GM18498 (cell line): Measurements from ENCODE around the gene UAP1.
"Not testable (repeated sequence)": the region's sequence is repeated elsewhere in the genome, so short reads cannot be mapped to it uniquely, and the experiment has no call there.

Source experiments
- ATAC-seq: cut with Tn5 transposase; IDR thresholded peaks from one replicate; pipeline ENCODE4 v1.9.1; 2021; ENCODE audit warnings: mild to moderate bottlenecking, moderate library complexity; ENCODE audit not compliant: unreplicated experiment

The UAP1 gene

DNA sequence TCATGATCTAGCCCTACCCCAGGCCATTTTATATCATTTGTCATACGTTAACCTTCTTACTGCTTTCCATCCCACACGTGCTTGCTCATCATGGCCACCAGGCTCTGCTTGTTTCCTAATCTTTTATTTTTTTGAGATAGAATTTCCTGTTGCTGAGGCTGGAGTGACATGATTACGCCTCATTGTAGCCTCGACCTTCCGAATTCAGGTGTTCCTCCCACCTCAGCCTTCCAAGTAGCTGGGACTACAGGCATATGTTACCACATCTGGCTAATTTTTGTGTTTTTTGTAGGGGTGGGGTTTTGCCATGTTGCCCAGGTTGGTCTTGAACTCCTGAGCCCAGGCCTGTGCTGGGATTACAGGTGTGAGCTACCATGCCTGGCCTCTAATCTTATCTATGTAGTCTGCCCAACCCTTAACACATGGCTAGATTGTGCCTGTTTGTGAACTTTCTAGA, 3.3 kb downstream of the UAP1 start:
- ATAC-seq = no peak

DNA sequence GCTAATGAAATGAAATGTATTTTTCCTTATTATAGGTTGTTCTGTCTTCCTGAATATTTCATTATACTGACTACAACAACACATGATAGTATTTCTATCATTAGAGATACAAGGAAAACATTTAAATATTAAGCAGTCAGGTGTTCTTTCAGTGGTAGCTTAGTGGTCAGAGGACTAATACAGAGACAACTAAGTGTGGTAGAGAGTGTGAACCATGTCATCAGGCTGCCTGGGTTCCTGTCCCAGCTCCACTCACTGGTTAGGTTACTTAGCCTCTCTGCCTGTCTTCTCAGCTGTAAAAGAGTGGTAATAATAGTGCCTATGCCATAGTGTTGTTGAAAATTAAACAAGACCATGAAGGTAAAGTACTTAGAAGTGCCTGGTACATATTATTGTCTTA, 3.9 kb downstream of the UAP1 start:
- no peak for ATAC-seq

DNA sequence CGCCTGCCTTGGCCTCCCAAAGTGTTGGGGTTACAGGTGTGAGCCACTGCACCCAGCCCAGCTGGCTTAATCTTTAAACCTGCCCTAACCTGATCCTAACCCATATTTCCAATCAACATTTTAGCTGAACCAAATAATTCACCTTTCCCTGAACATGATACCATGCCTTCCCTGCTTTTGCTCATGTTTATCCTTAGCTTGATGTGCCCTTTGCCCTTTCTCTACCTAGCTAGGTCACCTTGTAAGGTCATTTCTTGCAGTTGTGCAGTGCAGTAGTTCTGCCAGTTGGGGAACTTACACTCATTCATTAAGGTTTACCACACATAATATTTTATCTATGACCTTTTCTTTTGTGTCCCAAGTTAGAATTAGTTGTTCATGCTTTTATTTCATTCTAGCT, 5.3 kb downstream of the UAP1 start:
- ATAC-seq = no peak

DNA sequence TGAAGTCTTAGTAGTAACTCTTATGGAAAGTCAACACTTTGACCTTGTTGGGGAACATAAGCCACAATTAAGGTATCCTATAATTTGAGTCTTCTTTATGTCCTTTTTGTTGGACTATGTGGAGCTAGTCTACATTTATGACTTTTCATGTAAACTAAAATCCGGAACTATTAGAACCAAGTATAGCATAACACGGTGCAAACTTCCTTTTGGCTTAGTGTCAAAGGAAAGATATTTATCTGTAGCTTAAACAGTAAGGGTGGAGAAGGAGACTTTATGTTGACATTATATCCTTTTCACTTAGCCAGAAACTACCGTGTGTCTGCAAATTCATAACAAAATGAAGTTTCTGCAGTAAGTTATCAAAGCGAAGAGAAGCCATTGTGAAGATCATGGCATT, 7.3 kb downstream of the UAP1 start:
- ATAC-seq = no peak

DNA sequence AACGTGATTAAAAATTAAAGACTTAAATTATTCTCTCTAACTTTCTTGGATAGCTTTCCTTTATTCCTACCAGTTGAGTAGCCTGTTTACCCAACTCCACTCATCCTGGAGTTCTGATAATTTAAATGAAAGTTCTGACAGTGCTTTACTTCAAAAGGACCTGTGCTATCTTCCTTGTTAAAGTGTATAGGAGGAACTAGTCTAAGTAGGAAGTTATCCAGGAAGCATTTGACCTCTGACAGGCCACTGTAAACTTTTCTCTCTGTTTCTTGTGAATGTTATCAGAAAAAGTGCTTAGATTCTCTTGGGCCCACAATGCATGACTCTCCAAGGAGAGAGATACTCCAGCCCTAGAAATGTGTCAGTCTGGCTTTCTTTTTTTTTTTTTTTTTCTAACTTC, 9.2 kb downstream of the UAP1 start:
- ATAC-seq = no peak

DNA sequence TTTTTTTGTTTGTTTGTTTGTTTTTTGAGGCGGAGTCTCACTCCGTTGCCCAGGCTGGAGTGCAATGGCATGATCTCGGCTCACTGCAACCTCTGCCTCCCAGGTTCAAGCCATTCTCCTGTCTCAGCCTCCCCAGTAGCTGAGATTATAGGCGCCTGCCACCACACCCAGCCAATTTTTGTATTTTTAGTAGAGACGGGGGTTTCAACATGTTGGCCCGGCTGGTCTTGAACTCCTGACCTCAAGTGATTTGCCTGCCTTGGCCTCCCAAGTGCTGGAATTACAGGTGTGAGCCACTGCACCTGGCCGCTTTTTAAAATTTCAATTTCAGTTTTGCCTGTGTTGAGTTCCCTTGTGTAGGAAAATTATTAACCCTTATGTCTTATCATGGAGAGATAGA, 9.6 kb downstream of the UAP1 start:
- not testable (repeated sequence) for ATAC-seq

DNA sequence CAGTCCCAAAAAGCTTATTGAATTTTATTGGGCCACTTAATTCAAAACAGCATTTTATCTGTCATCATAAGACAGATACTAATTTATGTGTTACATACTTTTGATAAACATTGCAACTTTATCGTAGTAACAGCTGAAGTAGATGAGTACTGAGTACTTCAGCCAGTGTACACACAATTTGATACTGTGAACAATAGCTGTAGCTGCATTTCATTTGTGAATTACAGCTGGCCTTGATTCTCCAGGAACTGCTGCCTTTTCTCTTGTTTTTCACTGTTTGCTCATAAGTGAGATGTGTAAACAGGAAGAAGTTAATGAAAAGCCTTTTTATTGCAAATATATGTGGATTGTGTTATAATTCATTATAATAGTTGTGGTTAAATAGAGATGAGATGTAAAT, 10.2 kb downstream of the UAP1 start:
- no peak for ATAC-seq

DNA sequence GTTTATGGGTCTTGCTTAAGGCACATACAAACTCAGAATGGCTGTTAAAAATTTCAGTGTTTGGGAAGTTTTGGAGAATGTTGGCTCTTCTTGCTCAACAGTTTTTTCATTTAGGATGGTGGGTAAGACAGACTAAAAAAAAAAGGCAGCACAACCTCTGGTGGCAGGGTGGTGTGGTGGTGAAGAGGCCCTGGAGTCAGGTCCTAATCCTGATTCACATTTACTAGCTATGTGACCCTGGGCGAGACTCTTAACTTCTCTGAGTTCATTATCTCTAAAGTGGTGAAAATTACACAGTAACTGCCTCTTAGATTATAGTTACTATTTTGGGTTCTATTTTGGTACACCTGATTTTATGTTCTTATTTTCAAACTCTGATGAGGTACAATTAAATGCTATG, 11.6 kb downstream of the UAP1 start:
- no peak for ATAC-seq

DNA sequence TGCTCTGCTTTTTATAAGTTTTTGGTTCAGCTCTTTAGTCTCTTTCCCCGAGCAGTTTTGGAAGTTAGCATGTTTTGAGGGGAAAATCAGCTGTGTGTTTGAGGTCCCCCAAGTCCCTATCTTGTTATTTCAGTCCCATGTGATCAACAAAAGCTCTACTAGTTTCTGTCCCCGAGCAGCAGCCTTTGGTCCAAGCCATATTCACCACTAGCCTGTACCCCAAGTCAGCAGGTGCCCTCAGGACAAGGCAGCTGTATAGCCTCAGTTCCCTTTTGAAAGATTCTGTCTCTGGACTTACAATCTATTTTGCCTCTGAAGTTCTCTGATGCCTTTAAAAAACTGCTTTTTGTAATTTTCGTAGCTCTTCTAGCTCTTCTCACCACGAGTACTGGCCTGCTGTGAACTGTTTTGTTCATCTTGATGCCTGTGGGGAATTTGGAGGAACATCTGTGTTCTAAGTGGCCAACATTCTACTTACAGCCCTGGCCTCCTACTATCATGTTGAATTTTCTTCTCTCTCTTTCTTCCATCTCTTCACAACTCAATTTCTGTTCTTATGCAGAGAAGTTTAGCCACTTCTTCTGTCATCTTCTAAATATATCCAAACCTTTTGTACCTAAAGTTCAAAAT, 16.7 kb downstream of the UAP1 start:
- ATAC-seq = no peak

DNA sequence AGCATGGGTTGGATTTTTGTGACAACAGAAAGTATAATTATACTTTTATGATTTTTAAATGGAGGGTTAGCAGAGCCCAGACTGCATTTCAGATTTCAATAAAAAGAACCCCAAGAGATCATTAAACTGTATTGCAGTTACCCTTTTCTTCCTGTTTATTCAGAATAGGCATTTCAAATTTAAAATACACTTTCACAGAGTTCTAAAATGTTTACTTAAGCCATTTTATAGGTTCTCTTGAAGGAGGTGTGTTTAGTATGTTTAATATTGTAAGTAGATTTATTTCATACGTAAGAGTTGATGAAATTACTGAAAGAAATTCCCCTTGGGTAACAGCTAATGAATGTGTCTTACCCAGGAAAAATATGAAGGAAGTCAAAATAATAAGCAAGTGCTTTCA, 17.4 kb downstream of the UAP1 start:
- ATAC-seq = no peak

DNA sequence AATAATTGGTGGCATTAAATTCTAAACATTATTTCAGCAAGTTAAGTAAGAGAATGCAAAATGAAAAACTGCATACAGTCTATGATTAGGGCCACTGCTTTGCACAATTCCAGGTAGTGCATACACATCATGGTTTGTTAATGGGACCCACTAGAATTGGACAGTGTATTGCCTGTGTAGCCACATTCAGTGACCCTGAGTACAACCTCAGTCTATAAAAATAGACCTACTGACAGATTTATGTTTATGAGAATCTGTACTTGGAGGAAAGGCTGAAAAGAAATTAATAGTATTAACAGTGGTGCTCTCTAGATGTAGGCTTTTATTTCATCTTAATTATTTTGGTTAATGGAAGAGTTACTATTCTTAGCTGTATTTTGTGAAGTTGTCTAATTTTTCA, 18.8 kb downstream of the UAP1 start:
- no peak for ATAC-seq

DNA sequence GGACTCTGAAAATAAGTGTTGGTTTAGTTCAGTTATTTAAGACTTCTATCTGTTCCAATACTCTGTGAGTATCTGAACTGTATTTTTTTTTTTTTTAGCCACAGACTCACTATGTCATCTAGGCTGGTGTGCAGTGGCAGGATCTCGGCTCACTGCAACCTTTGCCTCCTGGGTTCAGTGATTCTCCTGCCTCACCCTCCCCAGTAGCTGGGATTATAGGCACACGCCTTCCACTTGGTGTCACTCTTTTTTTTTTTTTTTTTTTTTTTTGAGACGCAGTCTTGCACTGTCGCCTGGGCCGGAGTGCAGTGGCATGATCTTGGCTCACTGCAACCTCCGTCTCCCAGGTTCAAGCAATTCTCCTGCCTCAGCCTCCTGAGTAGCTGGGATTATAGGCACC, 21.4 kb downstream of the UAP1 start:
- not testable (repeated sequence) for ATAC-seq

DNA sequence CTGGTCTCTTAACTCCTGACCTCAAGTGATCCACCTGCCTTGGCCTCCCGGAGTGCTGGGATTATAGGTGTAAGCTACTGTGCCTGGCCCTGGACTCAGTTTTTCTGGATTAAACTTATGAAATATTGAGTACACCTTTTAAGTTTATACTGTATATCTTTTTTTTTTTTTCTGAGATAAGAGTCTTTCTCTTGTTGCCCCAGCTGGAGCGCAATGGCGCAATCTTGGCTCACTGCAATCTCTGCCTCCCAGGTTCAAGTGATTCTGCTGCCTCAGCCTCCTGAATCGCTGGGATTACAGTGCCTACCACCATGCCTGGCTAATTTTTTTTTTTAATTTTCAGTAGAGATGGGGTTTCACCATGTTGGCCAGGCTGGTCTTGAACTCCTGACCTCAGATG, 23.6 kb downstream of the UAP1 start:
- not testable (repeated sequence) for ATAC-seq

DNA sequence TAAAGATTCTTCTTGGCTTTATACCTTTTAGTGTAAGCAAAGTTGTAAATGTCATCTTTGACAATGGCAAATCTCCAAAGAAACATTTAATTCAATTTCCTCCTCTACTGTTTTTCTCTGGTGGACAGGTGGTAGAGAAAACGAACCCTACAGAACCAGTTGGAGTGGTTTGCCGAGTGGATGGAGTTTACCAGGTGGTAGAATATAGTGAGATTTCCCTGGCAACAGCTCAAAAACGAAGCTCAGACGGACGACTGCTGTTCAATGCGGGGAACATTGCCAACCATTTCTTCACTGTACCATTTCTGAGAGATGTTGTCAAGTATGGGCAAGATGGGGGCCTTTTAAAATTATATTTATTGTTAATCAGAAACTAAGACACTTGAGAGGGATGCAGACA, 25.8 kb downstream of the UAP1 start:
- no peak for ATAC-seq

DNA sequence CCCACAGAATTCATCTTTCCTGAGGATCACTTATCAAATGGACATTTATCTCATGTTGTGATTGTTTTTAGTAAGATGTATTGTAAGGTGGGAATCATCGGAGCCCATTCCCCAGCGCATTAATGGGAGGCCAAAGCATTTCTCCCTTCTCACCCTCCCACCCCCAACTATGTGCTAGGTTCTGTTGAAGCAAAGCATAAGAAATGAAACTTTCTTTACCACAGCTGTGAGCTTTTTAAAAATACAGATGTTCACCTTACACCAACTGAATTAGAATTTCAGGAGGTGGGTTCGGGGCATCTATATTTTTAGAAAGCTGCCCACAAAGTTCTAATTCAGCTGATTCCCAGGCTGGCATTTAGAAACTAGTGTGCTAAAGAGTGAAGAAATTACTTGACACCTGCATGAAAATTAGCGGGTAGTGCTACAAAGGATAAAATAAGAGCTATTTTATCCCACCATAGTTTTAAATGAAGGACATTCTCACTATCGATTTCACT, 26.3 kb downstream of the UAP1 start:
- ATAC-seq = no peak

DNA sequence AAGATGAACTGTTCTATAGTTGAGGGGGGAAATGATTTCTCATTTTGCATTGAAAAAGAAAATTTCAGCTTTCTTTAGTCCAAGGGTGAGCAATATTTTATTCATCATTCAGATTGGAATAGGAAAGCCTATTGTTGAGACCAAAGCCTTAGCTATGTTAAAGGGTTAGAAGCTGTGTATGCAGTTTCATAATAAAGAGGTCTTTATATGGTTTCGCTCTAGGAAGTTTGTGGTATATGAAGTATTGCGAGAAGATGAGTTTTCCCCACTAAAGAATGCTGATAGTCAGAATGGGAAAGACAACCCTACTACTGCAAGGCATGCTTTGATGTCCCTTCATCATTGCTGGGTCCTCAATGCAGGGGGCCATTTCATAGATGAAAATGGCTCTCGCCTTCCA, 28.6 kb downstream of the UAP1 start:
- ATAC-seq = no peak

DNA sequence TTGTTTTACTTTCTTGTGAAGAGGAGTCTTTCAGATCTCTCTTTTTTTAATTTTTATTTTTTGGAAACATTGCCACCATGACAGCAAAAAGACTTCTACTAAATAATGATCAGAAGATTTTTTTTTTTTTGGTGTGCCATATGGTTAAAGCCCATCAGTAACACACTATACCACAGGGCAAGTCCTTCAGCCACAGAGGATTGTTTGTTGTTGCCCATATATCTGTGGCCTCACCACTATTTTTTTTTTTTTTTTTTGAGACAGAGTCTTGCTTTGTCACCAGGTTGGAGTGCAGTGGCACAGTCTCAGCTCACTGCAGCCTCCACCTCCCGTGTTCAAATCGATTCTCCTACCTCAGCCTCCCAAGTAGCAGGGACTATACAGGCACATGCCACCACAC, 29.2 kb downstream of the UAP1 start:
- ATAC-seq = no peak

DNA sequence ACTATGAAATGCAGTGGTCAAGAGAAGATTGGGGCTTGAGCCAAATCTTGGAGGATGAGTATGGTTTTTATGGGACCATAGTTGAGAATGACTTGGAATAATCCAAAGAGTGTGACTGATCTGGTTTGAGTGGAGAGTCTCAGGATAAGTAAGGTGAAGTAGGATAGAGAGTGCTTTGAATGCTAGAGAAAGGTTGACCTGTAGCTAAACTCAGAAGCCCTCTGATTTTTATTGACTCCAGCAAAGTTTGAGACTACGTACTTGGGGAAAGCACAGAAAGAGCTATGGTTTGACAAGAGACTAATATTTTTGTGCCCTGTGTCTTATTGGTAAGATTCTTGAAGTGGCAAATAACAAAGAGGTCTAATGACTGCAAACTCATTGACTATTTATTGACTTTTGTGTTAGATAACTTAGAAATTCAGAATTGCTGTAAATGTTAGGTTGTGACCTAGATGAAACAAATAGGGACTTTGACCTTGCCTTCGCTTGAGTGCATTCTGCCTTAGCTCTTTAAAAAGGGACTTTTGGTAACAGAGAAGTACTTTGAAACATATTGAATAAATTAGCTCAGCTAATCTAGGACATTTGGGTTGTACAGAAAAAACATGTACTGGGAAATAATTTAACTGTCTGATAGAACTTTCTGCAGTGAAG, 35.1 kb downstream of the UAP1 start:
- no peak for ATAC-seq

DNA sequence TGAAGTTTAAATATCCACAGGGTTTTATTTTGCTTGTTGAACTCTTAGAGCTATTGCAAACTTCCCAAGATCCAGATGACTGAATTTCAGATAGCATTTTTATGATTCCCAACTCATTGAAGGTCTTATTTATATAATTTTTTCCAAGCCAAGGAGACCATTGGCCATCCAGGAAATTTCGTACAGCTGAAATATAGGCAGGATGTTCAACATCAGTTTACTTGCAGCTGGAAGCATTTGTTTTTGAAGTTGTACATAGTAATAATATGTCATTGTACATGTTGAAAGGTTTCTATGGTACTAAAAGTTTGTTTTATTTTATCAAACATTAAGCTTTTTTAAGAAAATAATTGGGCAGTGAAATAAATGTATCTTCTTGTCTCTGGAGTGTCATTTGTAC, 37.9 kb downstream of the UAP1 start:
- no peak for ATAC-seq

DNA sequence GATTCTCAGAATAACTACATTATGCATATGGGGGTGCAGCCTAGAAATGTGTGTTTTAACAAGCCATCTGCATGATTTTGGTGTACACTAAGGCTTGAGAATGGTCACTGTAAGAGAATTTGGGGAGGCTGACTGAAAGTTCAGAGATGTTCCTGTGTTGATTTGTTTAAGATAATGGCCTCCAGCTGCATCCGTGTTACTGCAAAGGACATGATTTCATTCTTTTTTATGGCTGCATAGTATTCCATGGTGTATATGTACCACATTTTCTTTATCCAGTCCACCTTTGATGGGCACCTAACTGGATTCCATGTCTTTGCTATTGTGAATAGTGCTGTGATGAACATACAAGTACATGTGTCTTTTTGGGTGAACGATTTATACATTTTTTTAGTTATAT, 41.6 kb downstream of the UAP1 start:
- ATAC-seq = not testable (repeated sequence)

DNA sequence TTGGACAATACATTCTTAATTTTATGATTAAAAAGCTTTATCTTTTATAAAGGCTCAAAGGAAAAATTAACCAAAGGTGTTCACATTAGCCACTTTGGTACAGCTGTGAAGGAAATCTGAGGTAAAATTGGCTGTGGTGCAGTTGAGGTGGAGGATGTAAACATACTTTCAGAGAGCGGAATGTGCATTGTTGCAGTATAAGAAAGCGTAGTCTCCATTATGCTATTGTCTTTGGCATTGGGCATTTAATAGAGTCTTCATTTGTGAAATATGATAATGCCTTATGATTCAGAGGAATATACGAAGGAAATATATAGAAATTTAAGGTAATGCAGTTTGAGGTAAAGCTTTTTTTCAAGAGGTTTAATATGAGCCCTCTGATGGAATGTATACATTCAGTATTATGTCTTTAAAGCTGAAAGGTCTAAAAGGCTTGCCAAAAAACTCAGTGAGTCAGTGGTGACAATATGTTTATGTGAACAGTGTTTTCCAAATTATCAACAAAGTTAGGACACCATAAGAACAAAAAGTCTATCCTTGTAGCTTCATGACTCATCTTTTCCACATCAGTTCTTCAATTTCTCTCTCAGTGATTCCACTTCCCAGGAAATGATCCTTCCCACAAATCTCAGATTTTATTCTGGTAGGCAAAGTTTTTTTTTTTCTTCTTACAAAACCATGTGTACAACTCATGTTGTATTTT, 43.9 kb downstream of the UAP1 start:
- no peak for ATAC-seq

DNA sequence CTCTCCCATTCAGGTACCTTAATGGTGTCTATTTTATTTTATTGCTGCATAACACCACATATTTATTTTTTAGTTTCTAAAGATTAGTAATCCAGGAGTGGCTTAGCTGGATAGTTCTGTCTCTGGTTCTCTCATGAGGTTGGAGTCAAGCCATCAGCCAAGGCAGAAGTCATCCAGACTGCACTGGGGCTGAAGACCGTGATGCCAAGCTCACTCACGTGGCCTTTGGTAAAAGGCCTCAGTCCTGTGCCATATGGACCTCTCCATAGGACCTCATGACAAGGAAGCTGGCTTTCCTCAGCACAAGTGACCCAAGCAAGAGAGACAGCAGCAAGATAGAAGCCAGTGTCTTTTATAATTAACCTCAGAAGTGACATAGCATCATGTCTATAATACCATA, 47.8 kb downstream of the UAP1 start:
- ATAC-seq = no peak
